HEK293 (cell line): ENCODE results near the gene NUB1.

Experiments
- CTCF ChIA-PET: fragments of 350-600 bp; formaldehyde crosslinking; extraction: SDS; loops from one replicate; lab custom pipeline; 2021; ENCODE audit warnings: antibody characterized with exemption; lab: Yijun Ruan, JAX
- POLR2A ChIA-PET: fragments of 300-600 bp; formaldehyde crosslinking; extraction: SDS; loops from one replicate; lab custom pipeline; 2020; ENCODE audit warnings: antibody characterized with exemption, inconsistent platforms; lab: Yijun Ruan, JAX
- H3K27ac ChIP-seq: fragments of 200-500 bp; sonication (Bioruptor generic); 2 replicates; pipeline ENCODE4 v1.5.1; 2014; ENCODE audit warnings: low read depth, low read length, control low read depth, inconsistent platforms; ENCODE audit errors: extremely low read depth
- H3K36me3 ChIP-seq, 2 experiments: fragments of 200-500 bp in 1 of 2; sonication (Bioruptor generic) in 1 of 2; 1 replicate in 1 of 2; 2 replicates in 1 of 2; pipeline ENCODE4 v1.5.1; 2014 to 2017; ENCODE audit warnings: inconsistent platforms in 2 of 2, low read length in 2 of 2; ENCODE audit not compliant: control insufficient read depth in 2 of 2, insufficient read depth in 1 of 2
- H3K4me1 ChIP-seq: fragments of 200-500 bp; sonication (Bioruptor generic); 2 replicates; pipeline ENCODE4 v1.5.1; 2014; ENCODE audit warnings: mild to moderate bottlenecking, low read length, inconsistent platforms; ENCODE audit not compliant: control insufficient read depth, insufficient read depth
- H3K4me3 ChIP-seq: 2 replicates; pipeline ENCODE4 v1.5.1; 2011; ENCODE audit warnings: low read depth, mild to moderate bottlenecking, control low read depth, low read length, moderate library complexity
- H3K9me3 ChIP-seq: fragments of 200-500 bp; sonication (Bioruptor generic); 2 replicates; pipeline ENCODE4 v1.5.1; 2014; ENCODE audit warnings: low read depth, low read length, inconsistent platforms; ENCODE audit not compliant: control insufficient read depth, insufficient read depth
- BCL11B ChIP-seq: fragments of 450-650 bp; formaldehyde crosslinking; IDR thresholded peaks from 2 replicates; pipeline ENCODE4 v1.5.1; 2016; ENCODE audit warnings: low read depth, missing biosample characterization, missing genetic modification characterization
- HIC1 ChIP-seq: fragments of 450-650 bp; formaldehyde crosslinking; IDR thresholded peaks from 2 replicates; pipeline ENCODE4 v1.5.1; 2016; ENCODE audit warnings: missing biosample characterization, missing genetic modification characterization
- KLF17 ChIP-seq: fragments of 450-650 bp; formaldehyde crosslinking; IDR thresholded peaks from 2 replicates; pipeline ENCODE4 v1.5.1; 2016; ENCODE audit warnings: missing biosample characterization, missing genetic modification characterization
- KLF8 ChIP-seq: fragments of 450-650 bp; formaldehyde crosslinking; IDR thresholded peaks from 2 replicates; pipeline ENCODE4 v1.5.1; 2016; ENCODE audit warnings: missing biosample characterization, missing genetic modification characterization
- PBX3 ChIP-seq: sonication (generic); formaldehyde crosslinking; IDR thresholded peaks from 2 replicates; pipeline ENCODE4 v1.8.1; 2022; ENCODE audit warnings: mild to moderate bottlenecking, moderate library complexity, missing genetic modification reagents
- PRDM4 ChIP-seq: fragments of 450-650 bp; formaldehyde crosslinking; IDR thresholded peaks from 2 replicates; pipeline ENCODE4 v1.5.1; 2017; ENCODE audit warnings: missing biosample characterization, missing genetic modification characterization
- ZBTB49 ChIP-seq: fragments of 450-650 bp; formaldehyde crosslinking; IDR thresholded peaks from 2 replicates; pipeline ENCODE4 v1.5.1; 2016; ENCODE audit warnings: missing biosample characterization, missing genetic modification characterization, low read depth
- ZEB2 ChIP-seq: fragments of 450-650 bp; formaldehyde crosslinking; IDR thresholded peaks from 2 replicates; pipeline ENCODE4 v1.5.1; 2016; ENCODE audit warnings: missing biosample characterization, missing genetic modification characterization
- ZNF114 ChIP-seq: fragments of 450-650 bp; formaldehyde crosslinking; IDR thresholded peaks from 2 replicates; pipeline ENCODE4 v1.5.0; 2017; ENCODE audit warnings: missing biosample characterization, missing genetic modification characterization
- ZNF146 ChIP-seq: fragments of 450-650 bp; formaldehyde crosslinking; IDR thresholded peaks from 2 replicates; pipeline ENCODE4 v1.5.1; 2016; ENCODE audit warnings: missing biosample characterization, missing genetic modification characterization
- ZNF157 ChIP-seq: fragments of 450-650 bp; formaldehyde crosslinking; IDR thresholded peaks from 2 replicates; pipeline ENCODE4 v1.5.1; 2016; ENCODE audit warnings: missing biosample characterization, missing genetic modification characterization
- ZNF175 ChIP-seq: fragments of 450-650 bp; formaldehyde crosslinking; IDR thresholded peaks from 2 replicates; pipeline ENCODE4 v1.5.1; 2016; ENCODE audit warnings: missing biosample characterization, missing genetic modification characterization
- ZNF18 ChIP-seq: fragments of 450-650 bp; formaldehyde crosslinking; IDR thresholded peaks from 2 replicates; pipeline ENCODE4 v1.5.1; 2016; ENCODE audit warnings: missing biosample characterization, missing genetic modification characterization
- ZNF223 ChIP-seq: fragments of 450-650 bp; formaldehyde crosslinking; IDR thresholded peaks from 2 replicates; pipeline ENCODE4 v1.5.1; 2016; ENCODE audit warnings: missing biosample characterization, missing genetic modification characterization
- ZNF24 ChIP-seq: fragments of 450-650 bp; formaldehyde crosslinking; IDR thresholded peaks from 2 replicates; pipeline ENCODE4 v1.5.1; 2016; ENCODE audit warnings: missing biosample characterization, missing genetic modification characterization
- ZNF37A ChIP-seq: fragments of 450-650 bp; IDR thresholded peaks from 2 replicates; pipeline ENCODE4 v1.5.1; 2018; ENCODE audit warnings: missing biosample characterization, missing genetic modification characterization
- ZNF398 ChIP-seq: fragments of 450-650 bp; formaldehyde crosslinking; IDR thresholded peaks from 2 replicates; pipeline ENCODE4 v1.5.1; 2017; ENCODE audit warnings: missing biosample characterization, missing genetic modification characterization
- ZNF449 ChIP-seq: fragments of 450-650 bp; formaldehyde crosslinking; IDR thresholded peaks from 2 replicates; pipeline ENCODE4 v1.5.1; 2017; ENCODE audit warnings: missing biosample characterization, mild to moderate bottlenecking, missing genetic modification characterization, moderate library complexity
- ZNF510 ChIP-seq: fragments of 450-650 bp; formaldehyde crosslinking; IDR thresholded peaks from 2 replicates; pipeline ENCODE4 v1.5.1; 2018; ENCODE audit warnings: mild to moderate bottlenecking, missing genetic modification characterization, missing biosample characterization; ENCODE audit not compliant: insufficient replicate concordance
- ZNF521 ChIP-seq: fragments of 450-650 bp; formaldehyde crosslinking; IDR thresholded peaks from 2 replicates; pipeline ENCODE4 v1.5.1; 2017; ENCODE audit warnings: missing biosample characterization, mild to moderate bottlenecking, missing genetic modification characterization
- ZNF624 ChIP-seq: fragments of 450-650 bp; formaldehyde crosslinking; IDR thresholded peaks from 2 replicates; pipeline ENCODE4 v1.5.1; 2017; ENCODE audit warnings: missing biosample characterization, missing genetic modification characterization
- ZNF677 ChIP-seq: fragments of 450-650 bp; IDR thresholded peaks from 2 replicates; pipeline ENCODE4 v1.5.0; 2018; ENCODE audit warnings: missing biosample characterization, mild to moderate bottlenecking, missing genetic modification characterization, moderate library complexity

NUB1 gene

GRCh38 chr7:151404216-151405011, 62.8 kb downstream of the NUB1 start:
- H3K9me3 ChIP-seq = no peaks in the 10 kb centered on the region
- TF ChIP-seq KLF17 (tag by site-specific recombination) = no peak
- 0 out of 2 replicates have a peak, but pooled peaks have one; percentile 28 for TF ChIP-seq HIC1 (tag by site-specific recombination)
- TF ChIP-seq ZNF624 (tag by site-specific recombination) = no peak
- no peak for TF ChIP-seq ZNF398 (tag by site-specific recombination)
- TF ChIP-seq ZEB2 (tag by site-specific recombination) = no peak
- TF ChIP-seq ZNF677 = no peak
- no peak for TF ChIP-seq KLF8 (tag by site-specific recombination)
- no peak for TF ChIP-seq ZNF175 (tag by site-specific recombination)
- no peak for TF ChIP-seq ZNF146
- TF ChIP-seq BCL11B (tag by site-specific recombination) = no peak
- no peak for TF ChIP-seq ZNF510 (tag by site-specific recombination)
- TF ChIP-seq PBX3 (CRISPR knock-in tag) = no peak
- no peak for TF ChIP-seq ZBTB49 (tag by site-specific recombination)
- no peak for TF ChIP-seq ZNF24 (tag by site-specific recombination)
- peak; percentile 64; the same call in 1 of the 2 replicates for TF ChIP-seq ZNF223
- no peak for TF ChIP-seq ZNF37A (tag by site-specific recombination)
- no peak for TF ChIP-seq ZNF18 (tag by site-specific recombination)
- no peak for TF ChIP-seq ZNF449
- no peak for TF ChIP-seq ZNF157 (tag by site-specific recombination)
- TF ChIP-seq PRDM4 (tag by site-specific recombination) = peak; percentile 68; the same call in 1 of the 2 replicates
- no peak for TF ChIP-seq ZNF521 (tag by site-specific recombination)
- no peak for TF ChIP-seq ZNF114
- TF ChIP-seq, all 188 proteins: peak for 3
- ChIA-PET CTCF (no interaction called here), POLR2A (no interaction called here)
- no peak overlapping the region for H3K27ac ChIP-seq
- no peaks in the 10 kb centered on the region for H3K4me1 ChIP-seq
- no peaks in the 10 kb centered on the region for H3K36me3 ChIP-seq
- no peak overlapping the region for H3K4me3 ChIP-seq
